Measurements from ENCODE around the gene ANTKMT.

ANTKMT gene

DNA sequence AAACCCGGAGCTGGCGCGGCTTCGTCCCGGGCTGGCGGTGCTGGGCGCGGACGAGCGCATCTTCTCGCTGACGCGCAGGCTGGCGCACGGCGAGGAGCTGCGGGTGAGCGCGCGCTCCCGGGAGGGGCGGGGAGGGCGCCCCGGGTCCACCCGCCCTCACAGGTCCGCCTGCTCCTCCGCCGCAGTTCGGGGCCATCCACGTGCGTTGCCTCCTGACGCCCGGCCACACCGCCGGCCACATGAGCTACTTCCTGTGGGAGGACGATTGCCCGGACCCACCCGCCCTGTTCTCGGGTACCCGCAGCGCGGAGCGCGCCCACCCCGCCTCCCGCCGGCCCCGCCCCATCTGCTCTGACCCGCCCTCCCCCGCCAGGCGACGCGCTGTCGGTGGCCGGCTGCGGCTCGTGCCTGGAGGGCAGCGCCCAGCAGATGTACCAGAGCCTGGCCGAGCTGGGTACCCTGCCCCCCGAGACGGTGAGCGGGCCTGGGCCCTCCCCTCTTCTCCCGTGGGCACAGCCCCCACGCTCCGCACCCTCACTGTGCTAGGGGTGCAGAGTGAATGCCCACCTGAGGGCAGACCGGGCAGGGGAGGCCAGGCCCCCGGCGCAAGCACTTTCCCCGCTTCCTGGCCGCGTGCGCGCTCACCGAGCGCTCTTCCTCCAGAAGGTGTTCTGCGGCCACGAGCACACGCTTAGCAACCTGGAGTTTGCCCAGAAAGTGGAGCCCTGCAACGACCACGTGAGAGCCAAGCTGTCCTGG, 7.4 kb downstream of the ANTKMT start:
- Histone ChIP-seq H3K36me3 (ENCODE audit: control insufficient read depth in 1 of 2, insufficient read depth in 2 of 2, low read length in 2 of 2) (peaks cover 0 to 29% of the 10 kb centered on the region in 2 donors), H3K4me1 (ENCODE audit: control insufficient read depth in 1 of 2, insufficient read depth in 2 of 2, low read length in 2 of 2) (peaks cover 0 to 21% of the 10 kb centered on the region in 2 donors), H3K27me3 (ENCODE audit: low read depth, low read length) (peaks cover 8% of the 10 kb centered on the region), H3K27ac (ENCODE audit: low read length) (no peak overlapping the region), H3K4me3 (ENCODE audit: low read depth in 1 of 2, low read length in 2 of 2) (peak overlapping the region in 1 of 2 donors; percentile 38), H3K9me3 (ENCODE audit: control insufficient read depth in 1 of 2, low read length in 2 of 2) (no peaks in the 10 kb centered on the region)

DNA sequence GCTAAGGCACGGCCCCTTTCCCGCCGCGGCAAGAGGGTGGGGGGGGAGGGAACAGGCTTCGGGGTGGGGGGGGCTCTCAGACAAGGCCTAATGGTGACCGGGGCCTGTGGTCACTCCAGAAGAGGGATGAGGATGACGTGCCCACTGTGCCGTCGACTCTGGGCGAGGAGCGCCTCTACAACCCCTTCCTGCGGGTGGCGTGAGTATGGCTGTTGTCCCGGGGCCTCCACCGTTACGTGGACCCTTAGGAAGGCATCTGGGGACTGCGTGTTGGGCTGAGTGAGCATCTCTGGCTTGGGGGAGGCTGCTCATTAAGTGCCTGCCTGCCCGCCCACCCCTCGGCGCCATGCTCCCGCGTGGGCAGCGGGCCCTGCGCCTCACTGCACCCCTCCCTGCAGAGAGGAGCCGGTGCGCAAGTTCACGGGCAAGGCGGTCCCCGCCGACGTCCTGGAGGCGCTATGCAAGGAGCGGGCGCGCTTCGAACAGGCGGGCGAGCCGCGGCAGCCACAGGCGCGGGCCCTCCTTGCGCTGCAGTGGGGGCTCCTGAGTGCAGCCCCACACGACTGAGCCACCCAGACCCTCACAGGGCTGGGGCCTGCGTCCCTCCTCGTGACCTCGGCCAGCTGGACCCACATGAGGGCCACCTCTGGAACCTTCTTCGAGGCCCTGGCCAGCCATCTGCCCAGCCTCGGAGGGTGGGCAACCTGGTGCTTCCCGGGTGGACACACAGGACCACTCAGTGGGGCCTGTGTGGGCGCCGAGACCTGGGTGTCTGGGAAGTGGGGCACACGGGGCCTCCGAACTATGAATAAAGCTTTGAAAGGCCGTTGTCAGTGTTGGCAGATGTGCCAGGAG, 8.2 kb downstream of the ANTKMT start:
- no peak overlapping the region for H3K4me3 ChIP-seq (ENCODE audit: low read depth in 1 of 2, low read length in 2 of 2)
- peaks cover 0 to 21% of the 10 kb centered on the region in 2 donors for H3K4me1 ChIP-seq (ENCODE audit: control insufficient read depth in 1 of 2, insufficient read depth in 2 of 2, low read length in 2 of 2)
- no peak overlapping the region for H3K27ac ChIP-seq (ENCODE audit: low read length)
- peaks cover 0 to 37% of the 10 kb centered on the region in 2 donors for H3K36me3 ChIP-seq (ENCODE audit: control insufficient read depth in 1 of 2, insufficient read depth in 2 of 2, low read length in 2 of 2)
- H3K9me3 ChIP-seq (ENCODE audit: control insufficient read depth in 1 of 2, low read length in 2 of 2): no peaks in the 10 kb centered on the region
- H3K27me3 ChIP-seq (ENCODE audit: low read depth, low read length): peaks cover 8% of the 10 kb centered on the region

GRCh38 chr16:729768-730665, 9.1 kb downstream of the ANTKMT start:
- Histone ChIP-seq H3K9me3 (ENCODE audit: control insufficient read depth in 1 of 2, low read length in 2 of 2) (no peaks in the 10 kb centered on the region), H3K36me3 (ENCODE audit: control insufficient read depth in 1 of 2, insufficient read depth in 2 of 2, low read length in 2 of 2) (peaks cover 0 to 46% of the 10 kb centered on the region in 2 donors), H3K4me3 (ENCODE audit: low read depth in 1 of 2, low read length in 2 of 2) (no peak overlapping the region)

DNA sequence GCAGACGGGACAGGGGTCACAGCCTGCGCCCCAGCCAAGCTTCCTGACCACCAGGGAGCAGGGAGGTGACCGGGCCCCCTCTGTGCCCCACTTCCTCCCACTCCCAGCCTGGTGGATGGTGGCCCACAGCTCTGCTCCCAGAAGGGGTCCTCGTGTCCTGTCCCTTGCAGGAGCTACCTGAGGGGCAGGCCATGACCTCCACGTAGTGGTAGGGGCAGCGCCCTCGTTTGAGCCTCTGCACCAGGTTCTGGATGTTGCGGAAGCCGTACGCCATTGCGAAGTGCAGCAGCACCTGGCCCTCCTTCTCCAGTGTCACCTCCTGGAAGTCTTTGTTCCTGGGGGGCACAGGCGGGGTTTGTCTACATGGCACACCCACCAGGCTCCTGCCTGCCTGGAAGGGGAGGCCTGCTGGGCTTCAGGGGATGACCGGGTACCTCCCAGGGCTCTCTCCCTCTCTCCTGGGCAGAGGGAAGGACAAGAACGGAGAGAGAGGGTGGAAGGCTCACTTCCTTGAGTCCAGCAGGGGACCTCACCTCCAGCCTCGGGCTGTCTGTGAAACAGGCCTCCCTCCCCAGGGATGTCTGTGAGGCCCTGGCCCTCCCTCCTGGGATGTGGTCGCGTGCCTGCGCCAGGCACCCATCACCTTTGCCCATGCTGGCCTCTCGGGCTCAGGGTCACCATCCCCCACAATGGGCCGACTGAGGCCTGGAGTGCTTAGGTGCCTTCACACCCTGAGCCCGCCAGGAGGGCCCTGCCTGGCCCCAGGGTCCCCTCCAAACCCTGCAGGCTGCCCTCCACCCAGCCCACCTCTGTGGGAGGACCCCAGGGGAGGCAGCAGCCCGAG, 9.9 kb downstream of the ANTKMT start:
- Histone ChIP-seq H3K27me3 (ENCODE audit: low read depth, low read length) (peaks cover 7% of the 10 kb centered on the region), H3K4me3 (ENCODE audit: low read depth in 1 of 2, low read length in 2 of 2) (no peak overlapping the region), H3K4me1 (ENCODE audit: control insufficient read depth in 1 of 2, insufficient read depth in 2 of 2, low read length in 2 of 2) (peaks cover 0 to 21% of the 10 kb centered on the region in 2 donors), H3K9me3 (ENCODE audit: control insufficient read depth in 1 of 2, low read length in 2 of 2) (no peaks in the 10 kb centered on the region), H3K36me3 (ENCODE audit: control insufficient read depth in 1 of 2, insufficient read depth in 2 of 2, low read length in 2 of 2) (peaks cover 4 to 55% of the 10 kb centered on the region in 2 donors), H3K27ac (ENCODE audit: low read length) (no peak overlapping the region)

More at GRCh38 chr16:729768-730665, 9.1 kb downstream of the ANTKMT start:
- no peak overlapping the region for H3K27ac ChIP-seq (ENCODE audit: low read length)
- H3K27me3 ChIP-seq (ENCODE audit: low read depth, low read length): peaks cover 8% of the 10 kb centered on the region
- peaks cover 0 to 21% of the 10 kb centered on the region in 2 donors for H3K4me1 ChIP-seq (ENCODE audit: control insufficient read depth in 1 of 2, insufficient read depth in 2 of 2, low read length in 2 of 2)

GRCh38 chr16:732332-732731, 11.4 kb downstream of the ANTKMT start:
- Histone ChIP-seq H3K4me1 (ENCODE audit: control insufficient read depth in 1 of 2, insufficient read depth in 2 of 2, low read length in 2 of 2) (peaks cover 0 to 11% of the 10 kb centered on the region in 2 donors), H3K9me3 (ENCODE audit: control insufficient read depth in 1 of 2, low read length in 2 of 2) (no peaks in the 10 kb centered on the region), H3K36me3 (ENCODE audit: control insufficient read depth in 1 of 2, insufficient read depth in 2 of 2, low read length in 2 of 2) (peaks cover 13 to 69% of the 10 kb centered on the region in 2 donors), H3K27me3 (ENCODE audit: low read depth, low read length) (no peaks in the 10 kb centered on the region), H3K27ac (ENCODE audit: low read length) (no peak overlapping the region), H3K4me3 (ENCODE audit: low read depth in 1 of 2, low read length in 2 of 2) (no peak overlapping the region)

GRCh38 chr16:732936-733335, 12.0 kb downstream of the ANTKMT start:
- Histone ChIP-seq H3K4me1 (ENCODE audit: control insufficient read depth in 1 of 2, insufficient read depth in 2 of 2, low read length in 2 of 2) (peaks cover 0 to 6% of the 10 kb centered on the region in 2 donors), H3K36me3 (ENCODE audit: control insufficient read depth in 1 of 2, insufficient read depth in 2 of 2, low read length in 2 of 2) (peaks cover 14 to 75% of the 10 kb centered on the region in 2 donors), H3K27me3 (ENCODE audit: low read depth, low read length) (no peaks in the 10 kb centered on the region)

DNA sequence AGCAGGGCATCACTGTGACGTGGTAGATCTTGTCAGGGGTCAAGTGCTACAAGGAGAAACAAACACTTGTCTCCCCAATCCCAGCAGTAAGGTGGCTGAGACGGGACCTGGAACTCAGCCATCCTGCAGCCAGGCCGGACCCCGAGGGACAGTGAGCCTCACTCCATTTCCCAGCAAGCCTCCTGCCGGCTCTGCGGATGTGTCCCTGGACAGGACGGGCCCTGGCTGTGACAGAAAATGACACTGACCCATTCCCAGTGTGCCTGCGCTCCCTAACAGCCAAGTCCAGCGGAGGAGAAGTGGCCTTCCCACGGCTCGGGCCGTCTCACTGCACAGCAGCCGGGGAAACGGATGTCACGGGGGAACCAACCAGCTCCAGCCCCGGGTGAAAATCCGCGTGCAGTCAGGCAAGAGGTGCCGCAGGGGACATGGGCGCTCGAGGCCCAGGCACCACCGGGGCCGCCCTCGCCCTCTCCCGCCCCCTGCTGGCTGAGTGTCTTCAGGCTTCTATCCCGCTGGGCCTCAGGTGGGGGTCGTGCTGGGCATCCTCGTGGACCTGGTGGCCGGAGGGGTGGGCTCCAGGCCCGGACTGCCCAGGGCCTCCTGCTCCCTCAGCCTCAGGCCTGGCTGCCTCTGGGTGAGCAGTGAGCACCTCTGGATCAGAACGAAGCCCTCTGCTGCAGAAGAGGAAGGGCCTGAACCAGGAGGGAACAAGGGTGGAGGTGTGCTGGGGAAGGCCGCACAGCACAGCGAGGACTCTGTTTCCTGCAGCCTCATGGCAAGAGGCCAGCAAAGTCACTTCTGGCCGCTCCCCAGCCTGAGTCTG, 12.6 kb downstream of the ANTKMT start:
- peaks cover 0 to 3% of the 10 kb centered on the region in 2 donors for H3K4me1 ChIP-seq (ENCODE audit: control insufficient read depth in 1 of 2, insufficient read depth in 2 of 2, low read length in 2 of 2)
- H3K4me3 ChIP-seq (ENCODE audit: low read depth in 1 of 2, low read length in 2 of 2): no peak overlapping the region
- H3K9me3 ChIP-seq (ENCODE audit: control insufficient read depth in 1 of 2, low read length in 2 of 2): no peaks in the 10 kb centered on the region
- H3K27me3 ChIP-seq (ENCODE audit: low read depth, low read length): no peaks in the 10 kb centered on the region
- no peak overlapping the region for H3K27ac ChIP-seq (ENCODE audit: low read length)
- H3K36me3 ChIP-seq (ENCODE audit: control insufficient read depth in 1 of 2, insufficient read depth in 2 of 2, low read length in 2 of 2): peaks cover 14 to 76% of the 10 kb centered on the region in 2 donors

More at GRCh38 chr16:732936-733335, 12.0 kb downstream of the ANTKMT start:
- Histone ChIP-seq H3K9me3 (ENCODE audit: control insufficient read depth in 1 of 2, low read length in 2 of 2) (no peaks in the 10 kb centered on the region), H3K4me3 (ENCODE audit: low read depth in 1 of 2, low read length in 2 of 2) (no peak overlapping the region), H3K27ac (ENCODE audit: low read length) (no peak overlapping the region)

DNA sequence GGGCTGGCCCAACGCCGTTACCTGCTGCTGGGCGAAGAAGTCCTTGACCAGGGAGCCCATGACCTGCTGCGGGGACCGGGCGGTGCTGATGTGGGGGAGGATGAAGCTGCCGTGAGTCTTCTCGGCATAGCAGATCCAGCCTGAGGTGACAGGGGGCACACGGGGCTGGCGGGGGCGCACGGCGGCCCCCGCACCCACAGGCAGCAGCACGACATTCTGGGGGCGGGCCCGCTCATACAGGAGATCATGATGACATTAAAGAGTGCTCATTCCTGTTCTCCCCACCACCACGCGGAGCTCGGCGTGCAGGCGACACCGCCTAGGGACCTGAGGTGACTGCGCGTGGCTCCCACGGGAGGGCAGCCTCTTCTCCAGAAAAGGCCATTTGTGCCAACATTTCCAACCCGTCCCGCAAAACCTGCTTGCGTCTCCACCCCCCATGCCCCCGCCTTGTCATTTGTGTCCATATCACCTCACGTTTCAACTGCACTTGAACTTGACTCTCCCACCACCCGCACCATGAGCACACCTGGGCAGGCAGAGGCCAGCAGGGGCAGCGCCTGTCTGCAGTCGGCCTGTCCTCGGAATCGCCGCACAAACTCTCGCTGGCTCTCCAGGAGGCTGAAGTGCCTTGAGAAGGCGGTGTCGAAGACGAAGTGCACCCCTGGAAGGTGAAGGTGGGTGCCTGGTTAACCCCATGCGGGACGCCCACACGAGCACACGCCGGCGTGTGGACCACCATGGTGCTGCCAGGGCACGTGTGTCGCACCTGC, 13.4 kb downstream of the ANTKMT start:
- H3K27ac ChIP-seq (ENCODE audit: low read length): no peak overlapping the region
- H3K9me3 ChIP-seq (ENCODE audit: control insufficient read depth in 1 of 2, low read length in 2 of 2): no peaks in the 10 kb centered on the region
- H3K4me1 ChIP-seq (ENCODE audit: control insufficient read depth in 1 of 2, insufficient read depth in 2 of 2, low read length in 2 of 2): peaks cover 0 to 2% of the 10 kb centered on the region in 2 donors
- H3K27me3 ChIP-seq (ENCODE audit: low read depth, low read length): no peaks in the 10 kb centered on the region
- no peak overlapping the region for H3K4me3 ChIP-seq (ENCODE audit: low read depth in 1 of 2, low read length in 2 of 2)
- peaks cover 14 to 76% of the 10 kb centered on the region in 2 donors for H3K36me3 ChIP-seq (ENCODE audit: control insufficient read depth in 1 of 2, insufficient read depth in 2 of 2, low read length in 2 of 2)

Data from muscle layer of duodenum (tissue), 2 donors.